ENCODE measurements around the gene LACTBL1. TPM values are rescaled to one million over a fixed set of nuclear protein-coding genes. Genes with fewer than 3 reads are reported as not detected.
"Not testable (repeated sequence)": the region's sequence is repeated elsewhere in the genome, so short reads cannot be mapped to it uniquely, and the experiment has no call there.

LACTBL1 gene
- total and polyA plus RNA-seq, 2 of the 4 experiments (the other 2 are of a cell fraction), result not detected

DNA sequence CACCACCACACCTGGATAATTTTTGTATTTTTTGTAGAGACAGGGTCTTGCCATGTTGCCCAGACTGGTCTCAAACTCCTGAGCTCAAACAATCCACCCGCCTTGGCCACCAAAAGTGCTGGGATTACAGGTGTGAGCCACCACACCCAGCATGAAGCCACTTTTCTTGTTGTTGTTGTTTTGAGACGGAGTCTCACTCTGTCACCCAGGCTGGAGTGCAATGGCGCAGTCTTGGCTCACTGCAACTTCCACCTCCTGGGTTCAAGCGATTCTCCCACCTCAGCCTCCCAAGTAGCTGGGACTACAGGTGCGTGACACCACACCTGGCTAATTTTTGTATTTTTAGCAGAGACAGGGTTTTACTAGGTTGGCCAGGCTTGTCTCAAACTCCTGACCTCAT, 27.5 kb downstream of the LACTBL1 start:
- H3K27ac ChIP-seq (ENCODE audit: insufficient read depth, low read length); H2AFZ ChIP-seq (replicated peaks; ENCODE audit: low read length, poor library complexity); H3K4me1 ChIP-seq (ENCODE audit: control insufficient read depth, insufficient read depth, low read length); H3K4me3 ChIP-seq (ENCODE audit: insufficient read depth, low read depth, low read length); H3K4me2 ChIP-seq (ENCODE audit: low read depth, low read length); H4K91ac ChIP-seq (ENCODE audit: insufficient read depth, low read depth, low read length); H3K56ac ChIP-seq (ENCODE audit: extremely low read depth, insufficient read depth, low read length); H2AK5ac ChIP-seq (ENCODE audit: low read depth, low read length); H2BK5ac ChIP-seq (ENCODE audit: low read depth, low read length, poor library complexity, severe bottlenecking); DNase-seq; H4K8ac ChIP-seq (ENCODE audit: low read depth in 2 of 2, low read length in 2 of 2); H3K23ac ChIP-seq (ENCODE audit: low read depth, low read length); BruUV-seq (replicated peaks); H2BK120ac ChIP-seq (ENCODE audit: low read depth, low read length); H3K18ac ChIP-seq (ENCODE audit: low read depth, low read length); H2BK20ac ChIP-seq (ENCODE audit: low read depth, low read length); H3K9me3 ChIP-seq (ENCODE audit: control insufficient read depth, insufficient read depth, low read length); H3K9ac ChIP-seq (ENCODE audit: low read depth, low read length); H2BK15ac ChIP-seq (ENCODE audit: low read depth, low read length); dilution Hi-C loops (cut with HindIII; ENCODE audit: low sequenced_read_pairs, unreplicated experiment); H3K4ac ChIP-seq (ENCODE audit: low read depth, low read length); H3K36me3 ChIP-seq (ENCODE audit: control insufficient read depth, insufficient read depth, low read length); H2AK9ac ChIP-seq (replicated peaks; ENCODE audit: low read depth, low read length, poor library complexity); H4K20me1 ChIP-seq (ENCODE audit: insufficient read depth, low read length); H4K5ac ChIP-seq (ENCODE audit: low read depth, low read length); ATAC-seq (ENCODE audit: low read depth); H3K79me1 ChIP-seq (ENCODE audit: low read depth in 1 of 2, low read length in 2 of 2); intact Hi-C loops (cut with micrococcal nuclease); H3K14ac ChIP-seq (replicated peaks; ENCODE audit: low read depth, low read length); POLR2A ChIA-PET (ENCODE audit: unreplicated experiment); H3K9me1 ChIP-seq (ENCODE audit: insufficient read depth, low read length): not testable (repeated sequence)
- peaks cover 44% of the 10 kb centered on the region for H3K27me3 ChIP-seq (ENCODE audit: control insufficient read depth, insufficient read depth, low read length)
- in situ Hi-C loops (cut with MboI; ENCODE audit: low sequenced_read_pairs), result loop anchor here (25.0 kb wide), 1 partner anchor 508 kb away; no protein-coding TSS in a partner anchor
- CTCF ChIA-PET, result interaction anchor here (0.6 kb wide), 1 partner anchor 83 kb away, joined by 3 read pairs; no protein-coding TSS in a partner anchor
- WGBS, 2 experiments (ENCODE audit: extremely low coverage in 2 of 2, insufficient read length in 1 of 2), result 80% methylated on average over 1 of the region's 5 CpGs; no CpG with 5 or more reads in 1 of the 2 experiments
